Stimulated activated naive CD4-positive, alpha-beta T cell (primary cell): Measurements from ENCODE around the gene FCRLB.
"Not testable (repeated sequence)": the region's sequence is repeated elsewhere in the genome, so short reads cannot be mapped to it uniquely, and the experiment has no call there.

ENCODE experiments used
- DNase-seq, 6 experiments: peaks; one replicate each; lab custom pipeline; 2025; lab: John Stamatoyannopoulos, UW

Gene FCRLB, protein sequence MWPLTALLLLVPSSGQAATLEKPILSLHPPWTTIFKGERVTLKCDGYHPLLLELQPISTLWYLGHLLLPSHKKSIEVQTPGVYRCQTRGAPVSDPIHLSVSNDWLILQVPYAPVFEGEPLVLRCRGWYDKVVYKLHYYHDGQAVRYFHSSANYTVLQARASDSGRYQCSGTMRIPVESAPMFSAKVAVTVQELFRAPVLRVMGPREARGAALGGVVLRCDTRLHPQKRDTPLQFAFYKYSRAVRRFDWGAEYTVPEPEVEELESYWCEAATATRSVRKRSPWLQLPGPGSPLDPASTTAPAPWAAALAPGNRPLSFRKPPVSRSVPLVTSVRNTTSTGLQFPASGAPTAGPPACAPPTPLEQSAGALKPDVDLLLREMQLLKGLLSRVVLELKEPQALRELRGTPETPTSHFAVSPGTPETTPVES

DNA sequence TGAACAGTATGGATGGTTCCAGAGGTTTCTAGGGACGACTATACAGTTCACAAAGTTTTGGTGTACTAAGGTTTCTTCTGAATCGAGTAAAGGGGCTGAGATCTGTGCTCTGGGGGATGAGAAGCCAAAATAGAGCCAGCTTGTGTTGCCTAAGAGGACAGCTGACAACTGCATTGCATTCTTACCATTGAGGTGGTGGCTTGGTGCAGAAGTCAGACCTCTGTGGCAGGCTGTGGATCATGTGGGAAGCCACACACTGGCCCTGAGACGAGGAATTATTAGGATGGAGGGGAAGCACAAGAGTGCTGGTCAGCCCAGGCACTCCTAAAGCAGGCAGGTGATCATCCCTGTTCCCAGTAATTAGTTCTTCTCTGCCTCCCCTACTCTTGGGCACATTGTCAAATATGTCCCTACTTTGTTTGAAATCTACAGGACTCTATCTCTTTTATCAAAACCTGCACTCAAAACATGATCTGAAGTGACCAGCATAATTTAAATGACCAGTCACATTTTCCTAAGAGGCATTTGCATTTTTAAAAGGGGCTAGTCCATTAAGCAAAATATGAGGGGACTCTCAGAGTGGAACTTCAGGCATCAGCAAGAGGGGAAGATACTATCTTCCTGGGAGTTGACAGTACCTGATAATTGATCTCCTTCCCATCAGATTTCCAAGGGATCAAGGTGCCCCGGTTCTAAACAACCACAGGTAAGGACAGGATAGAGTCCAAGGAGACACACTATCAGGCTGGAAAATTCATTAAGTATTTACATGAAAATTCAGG, at the start of gene FCRLB:
Gene FCRLB, plus strand, starts transcription at position 589 of the 782 bp plus-strand sequence. CDS start 1,129 bp downstream, outside the sequence.
- DNase-seq: no peak

DNA sequence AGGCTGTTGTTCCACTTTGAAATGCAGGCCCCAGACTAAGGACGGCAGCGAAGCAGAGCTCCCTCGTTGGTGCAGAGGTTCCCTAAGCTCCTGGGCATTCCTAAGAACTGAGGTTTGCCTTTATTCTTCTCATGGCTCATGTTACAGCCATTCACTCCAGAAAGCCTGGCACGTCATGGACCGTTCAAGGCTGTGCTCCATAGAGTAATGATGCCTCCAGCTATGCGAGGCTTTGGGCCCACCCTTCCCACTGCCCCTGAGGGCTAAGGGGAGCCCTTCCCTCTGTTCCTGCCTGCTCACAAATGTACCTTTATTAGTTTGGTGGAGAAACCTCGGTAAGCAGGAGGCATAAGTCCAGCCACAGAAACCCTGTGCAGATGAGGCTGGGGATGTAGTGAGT, 47.9 kb upstream of the FCRLB start:
- not testable (repeated sequence) for DNase-seq

DNA sequence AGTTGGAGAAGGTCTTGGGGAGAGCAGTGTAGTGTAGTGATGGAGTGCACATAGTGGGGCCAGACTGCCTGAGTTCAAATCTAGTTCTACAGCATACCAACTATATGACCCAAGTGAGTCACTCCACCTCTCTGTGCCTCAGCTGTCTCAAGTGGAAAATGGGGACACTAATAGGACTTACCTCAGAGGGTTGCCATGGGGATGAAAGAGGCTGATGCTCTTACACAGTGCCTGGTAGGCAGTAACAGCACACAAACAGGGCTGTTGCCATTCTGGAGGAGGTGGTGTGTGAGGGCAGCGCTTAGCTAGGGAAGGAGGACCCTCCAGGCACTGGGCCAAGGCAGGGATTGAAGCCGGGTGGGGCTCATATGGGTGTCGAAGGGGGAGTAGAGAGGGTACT, 46.9 kb upstream of the FCRLB start:
- not testable (repeated sequence) for DNase-seq

DNA sequence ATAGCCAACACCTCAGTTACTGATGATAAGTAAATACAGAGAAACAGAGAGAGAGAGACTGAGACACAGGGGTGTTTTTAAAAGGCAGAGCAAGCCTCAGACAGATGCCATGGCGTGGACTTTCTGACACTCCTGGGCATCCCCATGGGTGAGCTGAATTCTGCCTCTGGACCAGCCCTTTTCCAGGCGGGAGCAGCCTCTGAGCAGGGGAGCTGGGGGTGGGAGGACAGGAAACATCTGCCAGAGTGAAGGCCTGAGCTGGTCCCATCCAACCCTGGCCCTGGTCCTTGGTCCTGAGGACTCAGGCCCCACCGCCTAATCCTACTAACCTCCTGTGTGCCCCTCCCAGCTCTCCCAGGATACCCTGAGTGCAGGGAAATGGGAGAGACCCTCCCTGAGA, 46.4 kb upstream of the FCRLB start:
- DNase-seq: not testable (repeated sequence)

DNA sequence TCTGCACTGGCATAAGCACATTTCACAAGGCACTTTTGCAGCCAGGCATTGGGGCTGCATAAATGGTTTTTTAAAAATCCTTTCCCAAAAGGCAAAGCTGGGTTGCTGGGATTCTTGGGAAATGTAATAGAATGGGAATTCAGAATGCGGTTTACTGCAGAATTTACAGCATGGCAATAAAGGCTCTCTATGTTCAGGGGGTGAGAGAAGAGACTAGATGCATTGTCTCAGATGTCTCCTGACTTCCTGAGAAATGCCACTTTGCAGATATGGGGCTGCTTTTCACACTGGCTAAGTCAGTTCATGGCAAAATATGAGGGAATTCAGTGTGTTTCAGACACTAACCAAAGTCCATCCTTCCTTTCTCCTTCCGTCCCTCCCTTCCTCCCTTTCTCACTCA, 44.9 kb upstream of the FCRLB start:
- DNase-seq: no peak

DNA sequence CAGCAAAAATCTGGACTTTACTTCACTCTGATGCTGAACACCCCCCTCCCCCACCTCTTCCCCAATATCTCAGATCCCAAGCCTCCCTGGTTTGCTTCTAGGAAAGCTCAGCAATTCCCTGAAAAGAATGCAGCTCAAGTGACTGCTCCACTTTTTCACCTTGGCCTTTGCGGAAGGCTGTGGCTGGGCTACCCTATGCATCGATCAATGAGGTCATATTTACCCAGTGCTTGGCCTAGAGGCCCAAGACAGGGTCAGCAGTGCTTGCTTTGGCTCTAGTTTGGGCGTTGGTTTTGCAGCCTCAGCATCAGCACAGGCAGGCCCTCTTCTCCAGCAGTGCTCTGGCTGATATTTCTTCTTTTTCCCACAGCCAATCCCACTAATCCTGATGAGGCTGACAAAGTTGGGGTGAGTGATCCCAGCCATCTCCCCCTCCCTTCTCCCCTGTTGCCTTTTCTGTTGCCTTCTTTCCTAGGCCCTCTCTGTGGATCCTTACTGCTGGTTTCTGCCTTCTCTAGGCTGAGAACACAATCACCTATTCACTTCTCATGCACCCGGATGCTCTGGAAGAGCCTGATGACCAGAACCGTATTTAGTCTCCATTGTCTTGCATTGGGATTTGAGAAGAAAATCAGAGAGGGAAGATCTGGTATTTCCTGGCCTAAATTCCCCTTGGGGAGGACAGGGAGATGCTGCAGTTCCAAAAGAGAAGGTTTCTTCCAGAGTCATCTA, 44.2 kb upstream of the FCRLB start:
- DNase-seq: no peak

DNA sequence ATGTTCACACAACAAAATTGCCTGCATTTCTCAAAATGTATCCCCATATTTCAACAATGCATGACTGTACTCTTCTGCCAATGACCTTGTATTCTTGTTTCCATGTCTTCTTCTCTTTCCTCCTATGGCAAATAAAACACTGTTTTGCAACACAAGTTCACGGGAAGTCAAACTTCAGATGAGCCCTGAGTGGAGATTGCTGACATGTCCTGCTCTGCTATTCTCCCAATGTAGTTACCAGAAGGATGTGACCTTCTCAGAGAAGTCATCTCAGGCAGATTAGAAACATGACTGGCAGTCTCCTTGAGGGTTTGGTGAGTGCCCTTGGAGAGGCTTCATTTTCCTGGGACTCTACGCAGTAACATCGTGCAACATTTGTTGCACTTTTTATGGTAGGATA, 42.8 kb upstream of the FCRLB start:
- DNase-seq: no peak

DNA sequence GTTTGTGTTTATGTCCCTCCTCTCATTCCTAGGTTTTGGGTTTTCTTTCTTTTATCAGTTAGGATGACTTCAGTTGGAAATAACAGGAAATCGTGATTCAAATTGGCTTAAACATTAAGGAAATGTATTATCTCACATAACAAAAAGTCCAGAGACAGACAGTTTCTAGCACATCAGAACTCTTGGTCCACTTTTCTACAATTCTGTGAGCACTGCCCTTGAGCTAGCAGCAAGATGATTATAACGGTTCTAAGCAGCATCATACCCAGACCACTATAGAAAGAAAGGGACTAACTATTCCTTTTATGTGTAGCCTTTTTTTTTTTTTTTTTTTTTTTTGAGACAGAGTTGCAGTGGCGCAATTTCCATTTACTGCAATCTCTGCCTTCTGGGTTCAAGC, 39.5 kb upstream of the FCRLB start:
- no peak for DNase-seq

DNA sequence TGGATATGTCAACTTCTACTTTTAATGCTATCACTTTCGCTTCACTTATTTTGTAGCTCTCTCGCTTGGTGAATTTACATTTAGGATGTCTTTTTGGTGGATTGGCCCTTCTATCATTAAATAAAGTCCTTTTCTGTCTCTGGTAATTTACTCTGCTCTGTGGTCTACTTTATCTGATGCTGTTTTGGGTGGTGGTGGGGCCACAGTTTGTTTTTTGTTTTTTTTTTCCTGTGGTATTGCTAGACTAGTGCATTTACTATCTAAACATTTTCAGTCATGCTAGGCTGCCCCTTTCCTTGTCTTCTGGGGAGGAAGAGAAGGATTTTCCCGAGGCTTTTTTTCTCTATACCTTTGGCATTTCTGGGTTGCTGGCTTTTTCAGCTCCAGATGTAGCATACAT, 32.4 kb upstream of the FCRLB start:
- no peak for DNase-seq

DNA sequence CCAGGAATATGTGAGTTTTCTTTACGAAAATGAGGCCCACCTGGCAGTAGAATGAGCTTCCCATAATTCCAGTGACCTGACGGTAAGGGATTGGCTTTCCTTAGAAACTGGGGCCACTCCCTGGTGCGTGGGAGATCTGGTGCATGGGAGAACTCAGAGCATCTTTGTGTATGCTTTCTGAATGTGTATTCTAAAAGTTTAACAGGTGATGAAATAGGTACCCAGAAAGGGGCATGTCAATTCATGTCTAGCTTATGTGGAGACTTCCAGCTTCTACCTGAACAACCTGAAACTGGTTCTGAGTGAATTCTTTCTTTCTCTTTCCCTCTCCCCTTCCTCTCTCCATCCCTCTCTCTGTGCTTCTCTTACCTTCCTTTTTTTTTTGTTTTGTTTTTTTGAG, 29.5 kb upstream of the FCRLB start:
- DNase-seq: no peak

DNA sequence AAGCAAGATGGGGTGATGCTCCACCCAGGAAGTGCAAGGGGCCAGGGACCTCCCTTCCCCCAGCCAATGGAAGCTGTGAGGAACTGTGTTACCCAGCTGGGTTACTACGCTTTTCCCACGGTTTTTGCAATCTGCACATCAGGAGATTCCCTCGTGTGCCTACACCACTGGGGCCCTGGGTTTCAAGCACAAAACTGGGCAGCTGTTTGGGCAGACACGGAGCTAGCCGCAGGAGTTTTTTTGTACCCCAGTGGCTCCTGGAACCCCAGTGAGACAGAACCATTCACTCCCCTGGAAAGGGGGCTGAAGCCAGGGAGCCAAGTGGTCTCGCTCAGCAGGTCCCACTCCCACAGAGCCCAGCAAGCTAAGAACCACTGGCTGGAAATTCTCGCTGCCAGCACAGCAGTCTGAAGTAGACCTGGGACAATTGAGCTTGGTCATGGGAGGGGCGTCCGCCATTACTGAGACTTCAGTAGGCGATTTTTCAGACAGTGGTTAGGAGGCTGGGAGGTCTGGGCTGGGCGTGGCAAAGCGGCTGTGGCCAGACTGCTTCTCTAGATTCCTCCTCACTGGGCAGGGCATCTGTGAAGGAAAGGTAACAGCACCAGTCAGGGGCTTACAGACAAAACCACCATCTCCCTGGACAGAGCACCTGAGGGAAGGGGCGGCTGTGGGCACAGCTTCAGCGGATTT, 28.2 kb upstream of the FCRLB start:
- not testable (repeated sequence) for DNase-seq

DNA sequence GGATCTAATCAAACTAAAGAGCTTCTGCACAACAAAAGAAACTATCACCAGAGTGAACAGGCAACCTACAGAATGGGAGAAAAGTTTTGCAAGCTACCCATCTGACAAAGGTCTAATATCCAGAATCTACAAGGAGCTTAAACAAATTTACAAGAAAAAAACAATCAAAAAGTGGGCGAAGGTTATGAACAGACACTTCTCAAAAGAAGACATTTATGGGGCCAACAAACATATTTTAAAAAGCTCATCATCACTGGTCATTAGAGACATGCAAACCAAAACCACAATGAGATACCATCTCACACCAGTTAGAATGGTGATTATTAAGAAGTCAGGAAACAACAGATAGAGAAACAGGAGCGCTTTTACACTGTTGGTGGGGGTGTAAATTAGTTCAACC, 23.0 kb upstream of the FCRLB start:
- DNase-seq: not testable (repeated sequence)

DNA sequence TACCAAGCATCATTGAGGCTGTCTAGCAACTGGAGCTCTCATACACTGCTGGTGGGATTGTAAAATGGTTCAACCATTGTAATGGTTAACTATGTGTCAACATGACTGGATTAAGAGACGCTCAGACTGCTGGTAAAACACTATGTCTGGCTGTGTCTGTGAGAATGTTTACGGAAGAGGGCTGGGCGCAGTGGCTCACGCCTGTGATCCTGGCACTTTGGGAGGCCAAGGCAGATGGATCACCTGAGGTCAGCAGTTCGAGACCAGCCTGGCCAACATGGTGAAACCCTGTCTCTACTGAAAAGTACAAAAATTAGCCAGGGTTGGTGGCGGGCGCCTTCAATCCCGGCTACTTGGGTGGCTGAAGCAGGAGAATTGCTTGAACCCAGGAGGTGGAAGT, 19.1 kb upstream of the FCRLB start:
- no peak for DNase-seq

DNA sequence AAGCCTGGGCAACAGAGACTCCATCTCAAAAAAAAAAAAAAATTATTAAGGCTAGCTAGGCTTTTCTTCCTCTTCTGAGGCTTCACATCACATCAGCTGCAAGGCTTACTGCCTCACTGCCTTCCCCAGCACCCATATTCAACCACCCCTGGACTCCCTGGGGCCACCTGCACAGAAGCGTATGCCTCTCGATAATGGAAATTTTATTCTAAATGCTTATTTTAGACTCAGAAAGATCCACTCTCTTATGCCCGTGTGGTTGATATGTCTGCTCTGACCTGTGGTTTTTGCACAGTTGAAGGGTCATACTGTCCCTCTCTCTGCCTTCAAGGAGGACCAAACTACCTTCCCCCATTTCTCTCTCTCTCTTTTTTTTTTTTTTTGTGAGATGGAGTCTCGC, 15.8 kb upstream of the FCRLB start:
- no peak for DNase-seq

DNA sequence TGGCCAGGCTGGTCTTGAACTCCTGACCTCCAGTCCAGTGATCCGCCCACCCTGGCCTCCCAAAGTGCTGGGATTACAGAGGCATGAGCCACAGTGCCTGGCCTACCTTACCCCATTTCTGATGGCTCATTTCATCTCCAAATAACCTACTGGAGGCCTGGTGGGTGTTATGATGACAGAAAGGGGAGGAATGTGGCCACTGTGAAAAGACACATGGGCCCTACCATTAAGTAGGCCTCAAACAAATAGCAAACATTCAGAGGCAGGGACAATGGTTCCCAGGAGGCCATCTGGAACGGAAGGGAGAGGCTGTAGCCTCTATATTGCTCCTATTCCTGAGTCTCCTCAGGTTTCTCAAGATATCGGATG, 15.2 kb upstream of the FCRLB start:
- no peak for DNase-seq

DNA sequence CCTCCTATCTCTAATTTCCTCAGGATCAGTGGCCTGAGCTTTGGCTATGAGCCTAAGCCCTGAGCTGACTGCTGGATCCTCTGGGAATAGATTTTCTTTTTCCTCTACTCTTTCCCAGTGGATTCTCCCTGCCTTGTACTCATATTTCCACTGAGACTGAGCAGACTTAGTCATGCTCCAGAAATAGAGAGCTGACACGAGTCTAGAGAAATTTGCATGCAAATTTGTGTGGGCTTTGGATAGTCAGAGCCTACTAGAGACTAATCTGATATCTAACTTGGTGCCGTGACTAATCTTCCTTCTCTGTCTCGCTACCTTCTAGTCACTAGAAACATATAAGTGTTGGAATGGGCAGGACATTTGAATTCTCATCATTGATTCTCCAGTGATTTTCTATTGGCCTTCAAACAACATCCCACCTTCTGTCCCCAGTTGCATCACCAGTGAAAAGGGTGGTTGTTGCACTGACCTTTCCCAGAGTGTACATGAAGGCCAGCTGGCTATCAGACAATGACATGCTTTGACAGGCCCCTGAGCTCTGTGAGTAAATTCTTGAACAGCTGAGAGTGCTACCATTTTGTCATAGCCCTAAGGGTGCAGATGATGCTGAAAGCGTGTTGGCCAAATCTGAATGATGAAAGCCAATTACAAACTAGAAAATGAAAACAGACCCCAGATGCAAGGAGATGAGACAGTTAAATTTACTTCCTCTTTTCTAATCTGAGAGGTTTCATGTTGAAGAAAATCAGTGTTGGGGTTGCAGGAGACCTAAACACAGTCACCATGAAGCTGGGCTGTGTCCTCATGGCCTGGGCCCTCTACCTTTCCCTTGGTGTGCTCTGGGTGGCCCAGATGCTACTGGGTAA, 14.6 kb upstream of the FCRLB start, which contains the start of gene FCRLA:
Gene FCRLA, plus strand, starts transcription at position 748 of the 866 bp plus-strand sequence. Its CDS starts 36 bp downstream, at position 784.
- no peak for DNase-seq

DNA sequence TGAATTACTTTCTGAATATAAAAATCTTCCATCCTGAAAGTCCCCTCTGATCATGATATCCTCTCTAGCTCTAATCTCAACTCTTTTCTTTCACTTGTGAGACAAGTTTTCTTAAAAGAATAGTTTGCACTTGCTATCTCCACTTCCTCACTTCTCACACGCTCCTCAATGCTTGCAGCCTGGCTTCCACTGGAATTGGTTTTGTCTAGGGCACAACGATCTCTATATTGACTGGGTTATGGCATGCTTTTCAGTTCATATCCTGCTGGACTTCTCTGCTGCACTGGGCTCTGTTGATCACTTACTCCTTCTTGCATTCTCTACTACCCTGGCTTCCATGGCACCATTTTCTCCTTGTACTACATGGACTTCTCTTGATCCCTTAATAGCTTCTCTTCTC, 13.8 kb upstream of the FCRLB start:
- no peak for DNase-seq

DNA sequence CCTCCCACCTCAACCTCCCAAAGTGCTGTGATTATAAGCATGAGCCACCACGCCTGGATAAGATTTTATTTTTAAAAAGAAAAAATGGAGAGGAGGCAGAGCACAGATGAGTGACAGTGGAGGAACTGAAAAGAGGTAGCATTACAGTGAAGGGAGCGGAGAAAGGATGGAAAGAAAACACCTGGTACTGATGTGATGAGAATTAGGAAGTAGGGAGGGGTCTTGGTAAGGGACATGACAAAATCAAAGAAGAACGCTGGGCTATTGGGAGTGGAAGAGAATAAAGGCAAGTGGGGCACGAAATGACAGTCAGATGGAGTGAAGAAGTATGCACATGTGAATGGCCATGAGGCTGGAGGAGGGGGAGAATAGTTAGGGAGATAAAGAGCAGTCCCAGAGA, 12.0 kb upstream of the FCRLB start:
- no peak for DNase-seq

DNA sequence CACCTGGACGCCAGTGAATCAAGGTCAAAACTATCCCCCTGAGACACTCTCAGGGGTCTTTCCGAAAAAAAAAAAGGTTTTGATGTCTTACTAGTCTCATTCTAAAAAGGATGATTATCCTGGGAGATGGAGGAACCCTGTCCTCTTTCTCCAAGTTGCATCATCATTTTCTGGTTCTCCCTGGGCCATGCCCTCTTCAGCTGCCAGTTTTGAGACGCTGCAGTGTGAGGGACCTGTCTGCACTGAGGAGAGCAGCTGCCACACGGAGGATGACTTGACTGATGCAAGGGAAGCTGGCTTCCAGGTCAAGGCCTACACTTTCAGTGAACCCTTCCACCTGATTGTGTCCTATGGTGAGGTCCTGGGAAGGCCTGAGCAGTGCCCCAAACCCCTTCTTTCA, 10.8 kb upstream of the FCRLB start:
- no peak for DNase-seq

DNA sequence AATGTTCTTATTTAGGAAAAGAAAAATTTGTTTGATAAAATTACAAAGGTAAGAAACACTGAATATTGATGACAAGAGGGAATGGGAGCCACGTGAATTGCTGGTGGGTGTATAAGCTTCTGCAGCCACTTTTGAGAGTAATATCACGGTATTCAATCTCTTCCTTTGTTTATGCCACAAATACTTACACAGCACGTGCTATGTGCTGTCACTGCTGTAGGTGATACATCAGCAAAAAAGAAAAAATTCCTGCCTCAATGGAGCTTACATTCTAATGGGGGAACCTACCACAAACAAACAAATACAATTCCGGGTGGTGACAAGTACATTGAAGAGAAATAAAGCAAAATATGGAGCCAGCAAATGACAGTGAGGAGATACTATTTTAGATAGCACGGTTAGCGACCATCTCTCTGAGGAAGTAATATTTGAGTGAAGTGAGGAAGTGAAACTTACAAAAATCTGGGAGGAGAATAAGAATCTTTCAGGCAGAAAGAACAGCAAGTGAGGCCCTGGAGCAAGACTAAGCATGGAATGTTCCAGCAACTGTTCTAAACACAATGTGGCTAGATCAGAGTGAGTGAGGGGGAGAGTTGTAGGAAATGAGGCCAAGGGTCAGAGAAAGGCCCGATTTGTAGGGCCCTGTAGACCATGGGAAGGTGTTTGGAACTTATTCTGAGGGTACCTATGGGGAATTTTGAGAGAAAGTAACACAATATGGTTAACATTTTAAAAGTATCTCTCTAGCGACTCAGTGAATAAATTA, 2.6 kb upstream of the FCRLB start:
- no peak for DNase-seq
